ENCODE data around the gene ROR2.
"Not testable (repeated sequence)": the region's sequence is repeated elsewhere in the genome, so short reads cannot be mapped to it uniquely, and the experiment has no call there.

The ROR2 gene

DNA sequence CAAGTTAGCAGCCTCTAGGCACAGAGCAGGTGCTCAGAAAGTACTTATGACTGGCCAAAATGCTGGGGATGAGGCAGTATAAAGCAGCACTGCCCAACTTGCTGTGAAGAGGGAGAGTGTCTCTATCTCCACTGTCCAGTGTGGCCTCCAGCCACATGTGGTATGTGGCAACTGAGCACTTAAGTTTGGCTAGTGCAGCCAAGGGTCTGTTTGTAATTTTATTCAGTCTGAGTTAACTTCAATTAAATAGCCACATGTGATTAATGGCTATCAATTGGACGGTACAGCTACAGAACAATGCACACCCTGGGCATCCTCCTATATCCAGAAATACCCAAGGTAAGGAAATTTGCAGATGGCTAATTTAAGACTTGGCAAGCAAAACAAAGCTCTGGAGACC, 26.9 kb downstream of the ROR2 start:
- H3K4me3 Mint-ChIP-seq, result no peak overlapping the region
- H3K9me3 Mint-ChIP-seq, result peaks cover 0 to 6% of the 10 kb centered on the region in 2 donors
- DNase-seq (no peak), ATAC-seq (replicated peaks) (no peak)
- peaks cover 3 to 5% of the 10 kb centered on the region in 2 donors for H3K4me1 Mint-ChIP-seq
- H3K27ac Mint-ChIP-seq, result no peak overlapping the region
- peaks cover 25 to 38% of the 10 kb centered on the region in 2 donors for H3K27me3 Mint-ChIP-seq
- no peaks in the 10 kb centered on the region for H3K36me3 Mint-ChIP-seq

DNA sequence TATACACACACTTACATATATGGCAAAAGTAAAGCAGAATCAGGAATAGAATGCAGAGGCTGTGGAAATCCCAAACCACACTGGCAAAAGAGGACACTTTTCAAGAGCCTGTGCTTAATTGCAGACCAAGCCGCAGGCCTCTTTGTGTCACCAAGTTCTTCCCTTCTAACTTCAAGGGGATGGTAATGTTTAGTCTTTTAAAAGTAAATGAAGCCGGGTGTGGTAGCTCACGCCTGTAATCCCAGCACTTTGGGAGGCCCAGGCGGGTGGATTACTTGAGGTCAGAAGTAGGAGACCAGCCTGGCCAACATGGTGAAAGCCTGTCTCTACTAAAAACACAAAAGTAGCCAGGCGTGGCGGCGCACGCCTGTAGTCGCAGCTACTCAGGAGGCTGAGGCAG, 28.7 kb downstream of the ROR2 start:
- H3K27me3 Mint-ChIP-seq, result peaks cover 38 to 43% of the 10 kb centered on the region in 2 donors
- H3K36me3 Mint-ChIP-seq, result no peaks in the 10 kb centered on the region
- ATAC-seq (replicated peaks), result no peak
- H3K27ac Mint-ChIP-seq, result no peak overlapping the region
- peaks cover 0 to 2% of the 10 kb centered on the region in 2 donors for H3K9me3 Mint-ChIP-seq
- DNase-seq, result no peak
- H3K4me3 Mint-ChIP-seq, result no peak overlapping the region
- H3K4me1 Mint-ChIP-seq, result peaks cover 3 to 5% of the 10 kb centered on the region in 2 donors

DNA sequence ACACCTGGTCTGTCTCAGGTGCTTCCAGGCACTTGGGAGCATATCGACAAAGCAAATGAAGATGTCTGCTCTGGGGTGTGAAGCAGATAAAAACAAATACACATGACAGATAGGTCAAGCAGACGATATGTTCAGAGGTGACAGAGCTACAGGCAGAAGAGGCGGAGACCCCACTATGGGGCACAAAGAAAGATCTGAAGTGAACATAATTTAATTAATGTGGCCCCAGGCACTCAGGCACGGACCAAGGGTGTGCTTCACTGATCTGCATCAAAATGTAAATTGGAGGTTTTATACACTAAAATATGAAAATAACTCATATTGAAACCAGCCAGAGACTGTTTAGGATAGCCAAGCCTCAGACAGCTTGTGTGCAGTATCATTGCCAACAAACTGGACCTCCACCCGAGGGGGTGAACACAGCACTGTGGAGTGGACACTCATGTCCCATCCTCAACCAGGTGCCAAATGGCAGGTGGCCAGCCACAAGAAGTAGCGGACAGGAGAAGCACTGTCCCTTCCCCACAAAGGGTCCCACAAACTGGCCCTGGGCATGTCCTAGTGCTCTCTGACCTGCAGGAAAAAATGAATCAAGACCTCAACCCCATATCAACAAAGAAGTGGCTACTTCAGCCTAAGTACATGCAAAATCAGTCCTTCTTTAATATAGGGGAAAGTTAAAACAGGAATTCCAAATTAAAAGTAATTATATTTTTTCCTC, 29.2 kb downstream of the ROR2 start:
- Mint-ChIP-seq H3K9me3 (peaks cover 0 to 2% of the 10 kb centered on the region in 2 donors), H3K36me3 (no peaks in the 10 kb centered on the region), H3K4me1 (peaks cover 3 to 5% of the 10 kb centered on the region in 2 donors), H3K27me3 (peaks cover 37 to 43% of the 10 kb centered on the region in 2 donors), H3K4me3 (no peak overlapping the region), H3K27ac (no peak overlapping the region)
- no peak for DNase-seq
- no peak for ATAC-seq (replicated peaks)

DNA sequence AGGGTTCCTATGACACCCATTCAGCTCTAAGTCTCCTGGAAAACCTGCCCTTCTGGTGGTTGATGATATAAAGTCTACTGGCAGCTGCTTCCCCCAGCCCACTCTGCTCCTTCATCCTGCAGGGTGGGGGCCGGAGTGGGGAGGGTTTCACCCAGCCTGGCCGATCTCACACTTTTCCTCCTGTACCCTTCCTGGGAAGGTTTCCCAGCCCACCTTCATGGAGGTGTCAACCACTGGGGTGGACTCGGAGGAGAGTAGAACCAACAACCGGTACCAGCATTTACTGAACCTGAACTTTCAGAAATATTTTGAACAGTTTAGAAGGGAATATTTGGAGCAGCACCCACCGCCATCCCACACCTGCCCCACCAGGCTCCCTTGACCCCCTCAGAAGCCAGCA, 30.4 kb downstream of the ROR2 start:
- no peak overlapping the region for H3K27ac Mint-ChIP-seq
- no peak overlapping the region for H3K4me3 Mint-ChIP-seq
- no peaks in the 10 kb centered on the region for H3K36me3 Mint-ChIP-seq
- H3K9me3 Mint-ChIP-seq, result peaks cover 0 to 2% of the 10 kb centered on the region in 2 donors
- H3K4me1 Mint-ChIP-seq, result peaks cover 3 to 5% of the 10 kb centered on the region in 2 donors
- ATAC-seq (replicated peaks) (no peak), DNase-seq (no peak)
- peaks cover 36 to 38% of the 10 kb centered on the region in 2 donors for H3K27me3 Mint-ChIP-seq

DNA sequence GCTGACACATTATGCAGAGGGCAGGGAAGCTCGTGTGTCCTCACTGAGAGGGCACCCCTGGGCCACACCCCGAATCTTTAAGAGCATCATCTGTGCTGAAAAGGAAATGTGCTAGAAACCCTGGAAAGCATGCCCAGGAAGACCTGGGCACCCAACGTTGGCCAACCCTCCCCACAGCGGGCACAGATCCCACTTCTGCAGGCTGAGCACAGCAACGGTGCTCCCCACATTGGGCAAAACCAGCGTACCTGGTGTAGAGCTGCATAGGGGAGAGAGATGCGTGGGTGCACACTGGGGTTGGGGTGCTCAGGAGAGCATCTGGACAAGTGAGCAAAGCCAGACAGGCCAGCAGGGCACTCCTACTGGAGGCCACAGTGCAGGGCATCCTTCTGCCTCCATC, 32.6 kb downstream of the ROR2 start:
- Mint-ChIP-seq H3K27me3 (peaks cover 27 to 32% of the 10 kb centered on the region in 2 donors), H3K4me3 (no peak overlapping the region), H3K9me3 (peaks cover 0 to 2% of the 10 kb centered on the region in 2 donors), H3K4me1 (peaks cover 3 to 9% of the 10 kb centered on the region in 2 donors), H3K36me3 (no peaks in the 10 kb centered on the region), H3K27ac (no peak overlapping the region)
- ATAC-seq (replicated peaks), result no peak
- no peak for DNase-seq

DNA sequence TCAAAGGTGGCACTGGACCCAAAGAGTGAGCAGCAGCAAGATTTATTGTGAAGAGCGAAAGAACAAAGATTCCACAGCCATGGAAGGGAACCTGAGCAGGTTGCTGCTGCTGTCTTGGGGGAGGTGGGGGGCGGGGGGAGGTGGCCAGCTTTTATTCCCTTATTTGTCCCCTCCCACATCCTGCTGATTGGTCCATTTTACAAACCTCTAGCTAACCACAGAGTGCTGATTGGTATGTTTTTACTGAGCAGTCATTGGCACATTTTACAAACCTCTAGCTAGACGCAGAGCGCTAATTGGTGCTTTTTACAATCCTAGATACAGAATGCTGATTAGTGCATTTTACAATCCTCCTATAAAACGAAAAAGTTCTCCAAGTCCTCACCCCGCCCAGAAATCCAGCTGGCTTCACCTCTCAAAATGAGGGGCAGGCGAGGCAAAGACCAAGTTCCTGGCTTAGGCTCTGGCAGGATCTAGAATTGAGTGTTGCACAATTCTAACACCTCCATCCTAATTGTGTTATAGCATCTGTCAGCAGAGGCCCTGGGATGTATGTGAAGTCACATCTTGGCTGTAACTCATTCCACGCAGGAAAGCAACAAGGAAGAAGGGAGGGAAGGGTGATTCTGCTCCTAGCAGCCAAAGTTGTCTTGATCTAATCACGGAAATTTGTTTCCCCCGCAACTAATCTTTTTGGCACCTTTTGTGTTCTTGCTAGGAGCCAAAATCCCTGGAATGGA, 34.3 kb downstream of the ROR2 start:
- Mint-ChIP-seq H3K36me3 (no peaks in the 10 kb centered on the region), H3K27me3 (peaks cover 20 to 24% of the 10 kb centered on the region in 2 donors), H3K9me3 (no peaks in the 10 kb centered on the region), H3K4me3 (no peak overlapping the region), H3K27ac (no peak overlapping the region), H3K4me1 (peaks cover 3 to 9% of the 10 kb centered on the region in 2 donors)
- DNase-seq (no peak), ATAC-seq (replicated peaks) (no peak)

DNA sequence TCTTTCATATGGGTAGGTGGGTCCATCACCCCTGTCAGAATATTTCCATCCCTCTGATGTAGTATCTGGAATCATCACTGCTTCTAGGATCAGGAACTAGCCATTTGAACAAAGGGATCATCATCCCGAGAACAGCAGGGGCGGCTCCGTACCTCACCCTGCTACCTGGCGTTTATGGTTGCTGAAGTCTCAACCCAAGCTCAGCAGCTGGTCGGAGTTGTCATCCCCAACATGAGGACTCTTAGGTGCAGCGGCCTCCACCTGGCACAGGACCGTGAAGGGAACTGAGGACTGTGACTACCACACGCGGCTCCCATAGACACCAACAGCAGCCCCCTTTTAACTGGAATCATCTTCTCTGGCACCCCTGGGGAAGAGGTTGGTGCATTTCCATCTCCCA, 35.1 kb downstream of the ROR2 start:
- H3K4me3 Mint-ChIP-seq, result no peak overlapping the region
- DNase-seq (no peak), ATAC-seq (replicated peaks) (no peak)
- no peak overlapping the region for H3K27ac Mint-ChIP-seq
- no peaks in the 10 kb centered on the region for H3K36me3 Mint-ChIP-seq
- H3K27me3 Mint-ChIP-seq, result peaks cover 16 to 24% of the 10 kb centered on the region in 2 donors
- H3K4me1 Mint-ChIP-seq, result peaks cover 0 to 4% of the 10 kb centered on the region in 2 donors
- no peaks in the 10 kb centered on the region for H3K9me3 Mint-ChIP-seq

DNA sequence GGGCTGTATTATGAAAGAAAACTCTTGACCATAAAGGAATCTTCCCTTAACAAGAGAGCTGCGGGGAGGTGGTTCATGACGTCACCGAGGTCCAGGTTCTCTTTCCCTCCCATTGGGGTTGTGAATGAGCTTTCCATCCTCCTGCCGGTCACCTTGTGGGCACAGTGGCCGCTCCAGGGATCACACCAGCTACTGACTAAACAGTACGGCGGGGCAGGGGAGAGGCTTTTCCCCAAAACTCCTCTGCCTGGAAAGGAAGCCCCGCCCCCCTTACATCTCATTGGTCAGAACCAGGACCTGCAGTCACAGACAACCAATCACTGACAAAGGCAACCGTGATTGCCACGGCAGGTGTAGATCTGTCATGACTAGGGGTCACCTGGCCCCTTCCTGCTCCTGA, 35.6 kb downstream of the ROR2 start:
- no peak for DNase-seq
- Mint-ChIP-seq H3K4me1 (peaks cover 0 to 4% of the 10 kb centered on the region in 2 donors), H3K27me3 (peaks cover 12 to 24% of the 10 kb centered on the region in 2 donors), H3K9me3 (no peaks in the 10 kb centered on the region), H3K4me3 (no peak overlapping the region), H3K36me3 (no peaks in the 10 kb centered on the region), H3K27ac (no peak overlapping the region)
- ATAC-seq (replicated peaks), result no peak

DNA sequence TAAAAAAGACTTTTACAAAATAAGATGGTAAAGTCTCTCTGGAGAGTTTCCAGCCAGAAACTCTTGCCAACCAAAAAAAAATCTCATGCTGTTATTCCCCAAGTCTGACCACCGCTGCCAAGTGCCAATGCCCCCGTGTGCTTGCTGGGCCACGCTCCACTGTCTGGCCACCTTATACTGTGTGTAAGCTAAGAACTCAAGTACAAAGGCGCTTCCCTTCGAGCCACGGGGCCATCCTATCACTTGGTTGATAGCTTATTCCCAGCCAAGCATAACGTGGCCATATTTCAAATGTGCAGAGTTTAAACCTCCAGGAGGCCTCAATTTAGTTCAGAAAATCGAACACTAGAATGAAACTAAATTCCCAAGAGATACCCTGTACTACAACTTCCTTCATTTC, 36.0 kb downstream of the ROR2 start:
- peaks cover 8 to 24% of the 10 kb centered on the region in 2 donors for H3K27me3 Mint-ChIP-seq
- no peaks in the 10 kb centered on the region for H3K9me3 Mint-ChIP-seq
- no peak overlapping the region for H3K27ac Mint-ChIP-seq
- H3K36me3 Mint-ChIP-seq, result no peaks in the 10 kb centered on the region
- no peak for DNase-seq
- no peak for ATAC-seq (replicated peaks)
- H3K4me1 Mint-ChIP-seq, result peaks cover 0 to 4% of the 10 kb centered on the region in 2 donors
- no peak overlapping the region for H3K4me3 Mint-ChIP-seq

DNA sequence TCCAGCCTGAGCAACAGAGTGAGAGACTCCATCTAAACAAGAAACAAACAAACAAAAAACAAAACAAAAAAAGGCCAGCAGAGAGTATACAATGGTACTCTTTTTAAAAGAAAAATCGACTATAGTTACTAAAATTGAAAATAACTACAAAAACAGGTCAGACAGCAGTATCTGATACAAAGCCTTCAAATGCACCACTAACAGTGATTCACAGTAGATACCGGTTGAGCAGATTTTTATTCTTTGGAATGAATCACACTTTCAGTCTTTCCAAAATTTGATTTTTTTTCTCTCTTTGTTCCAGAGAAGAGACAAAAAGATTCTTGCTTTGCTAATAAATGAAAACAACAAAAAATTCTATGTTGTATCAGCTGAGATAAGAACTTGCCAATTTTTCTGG, 36.9 kb downstream of the ROR2 start:
- Mint-ChIP-seq H3K9me3 (no peaks in the 10 kb centered on the region), H3K4me1 (peaks cover 0 to 4% of the 10 kb centered on the region in 2 donors), H3K27ac (no peak overlapping the region), H3K4me3 (no peak overlapping the region), H3K36me3 (no peaks in the 10 kb centered on the region), H3K27me3 (peaks cover 5 to 24% of the 10 kb centered on the region in 2 donors)
- no peak for ATAC-seq (replicated peaks)
- no peak for DNase-seq

DNA sequence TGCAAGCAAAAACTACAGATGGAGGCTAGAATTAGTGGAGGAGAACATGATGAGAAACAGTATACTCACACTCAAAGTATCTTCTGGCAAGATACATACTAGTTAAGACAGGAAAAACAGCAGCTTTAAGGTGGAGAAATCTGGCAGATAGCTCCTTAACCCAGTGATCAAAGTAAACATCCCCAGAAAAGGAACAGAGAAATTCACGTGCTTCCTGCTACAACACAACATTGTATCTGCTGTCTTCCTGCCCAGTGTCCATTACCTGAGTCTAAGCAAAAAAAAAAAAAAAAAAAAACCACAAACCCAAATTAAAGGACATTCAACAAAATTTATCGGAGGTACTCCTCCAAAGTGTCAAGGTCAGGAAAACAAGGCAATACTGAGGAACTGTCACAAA, 38.4 kb downstream of the ROR2 start:
- no peaks in the 10 kb centered on the region for H3K9me3 Mint-ChIP-seq
- no peak for DNase-seq
- no peaks in the 10 kb centered on the region for H3K36me3 Mint-ChIP-seq
- peaks cover 8 to 20% of the 10 kb centered on the region in 2 donors for H3K27me3 Mint-ChIP-seq
- H3K4me1 Mint-ChIP-seq, result peaks cover 0 to 4% of the 10 kb centered on the region in 2 donors
- no peak overlapping the region for H3K4me3 Mint-ChIP-seq
- ATAC-seq (replicated peaks), result no peak
- H3K27ac Mint-ChIP-seq, result no peak overlapping the region

DNA sequence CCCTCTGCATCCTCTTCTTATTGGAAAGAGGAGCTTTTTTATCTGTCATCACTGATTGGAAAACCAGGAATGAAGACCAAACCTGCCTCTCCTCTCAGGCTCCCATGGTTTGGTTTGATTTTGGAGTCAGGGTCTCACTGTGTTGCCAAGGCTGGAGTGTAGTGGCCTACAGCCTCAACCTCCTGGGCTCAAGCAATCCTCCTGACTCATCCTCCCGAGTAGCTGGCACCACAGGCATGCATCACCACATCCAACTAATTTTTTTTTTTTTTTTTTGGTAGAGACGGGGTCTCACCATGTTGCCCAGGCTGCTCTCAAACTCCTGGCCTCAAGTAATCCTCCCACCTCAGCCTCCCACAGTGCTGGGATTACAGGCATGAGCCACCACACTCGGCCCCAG, 40.8 kb downstream of the ROR2 start:
- not testable (repeated sequence) for H3K4me3 Mint-ChIP-seq; H3K9me3 Mint-ChIP-seq; H3K4me1 Mint-ChIP-seq; ATAC-seq (replicated peaks); H3K27ac Mint-ChIP-seq; H3K36me3 Mint-ChIP-seq; H3K27me3 Mint-ChIP-seq; DNase-seq

DNA sequence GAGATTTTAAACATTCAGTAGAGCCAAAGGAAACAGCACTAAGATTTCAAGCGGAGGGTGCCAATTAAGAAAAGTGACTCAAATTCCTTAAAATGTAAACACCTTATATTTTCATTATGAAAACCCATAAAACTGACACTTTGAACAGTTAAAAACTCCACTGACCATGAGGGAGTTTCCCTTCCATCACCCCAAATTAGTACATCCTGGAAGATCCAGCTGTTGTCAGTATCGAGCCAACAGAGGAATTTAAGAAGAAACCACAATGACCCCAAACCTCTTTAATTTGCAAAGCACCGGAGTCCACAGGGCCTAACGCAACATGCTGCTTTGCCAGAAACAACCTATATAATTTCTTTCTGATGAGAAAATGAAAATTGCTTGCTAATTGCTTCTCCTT, 41.3 kb downstream of the ROR2 start:
- Mint-ChIP-seq H3K27ac (no peak overlapping the region), H3K4me3 (no peak overlapping the region), H3K4me1 (peaks cover 0 to 2% of the 10 kb centered on the region in 2 donors), H3K27me3 (peaks cover 6 to 8% of the 10 kb centered on the region in 2 donors), H3K36me3 (no peaks in the 10 kb centered on the region), H3K9me3 (no peaks in the 10 kb centered on the region)
- DNase-seq (no peak), ATAC-seq (replicated peaks) (no peak)

DNA sequence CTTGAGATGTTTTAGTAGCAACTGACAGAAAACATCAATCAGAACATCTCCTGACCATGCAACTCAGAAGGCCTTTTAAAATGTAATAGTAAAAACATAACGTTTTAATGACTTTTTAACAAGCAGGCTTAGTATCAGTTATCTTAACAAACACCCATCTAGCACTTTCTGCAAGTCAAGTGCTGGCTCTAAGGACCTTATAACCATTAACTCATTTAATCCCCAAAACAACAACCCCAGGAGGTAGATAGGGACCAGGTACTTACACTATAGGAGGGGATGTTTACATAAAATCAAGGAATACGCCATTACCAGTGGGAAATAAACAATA, 41.8 kb downstream of the ROR2 start:
- Mint-ChIP-seq H3K4me3 (no peak overlapping the region), H3K27me3 (peaks cover 6 to 8% of the 10 kb centered on the region in 2 donors), H3K9me3 (no peaks in the 10 kb centered on the region), H3K27ac (no peak overlapping the region), H3K4me1 (peaks cover 0 to 2% of the 10 kb centered on the region in 2 donors), H3K36me3 (no peaks in the 10 kb centered on the region)
- no peak for DNase-seq
- ATAC-seq (replicated peaks), result no peak

Measured in stimulated activated naive B cell treated with anti-CD40 and anti-IgM and Interleukin-4, amounts not matched to agents 10 μg/mL and 1 μg/mL and 100 μg/mL, for 72 hours (primary cell).